Measurements from ENCODE around the gene TBL1X.

DNA sequence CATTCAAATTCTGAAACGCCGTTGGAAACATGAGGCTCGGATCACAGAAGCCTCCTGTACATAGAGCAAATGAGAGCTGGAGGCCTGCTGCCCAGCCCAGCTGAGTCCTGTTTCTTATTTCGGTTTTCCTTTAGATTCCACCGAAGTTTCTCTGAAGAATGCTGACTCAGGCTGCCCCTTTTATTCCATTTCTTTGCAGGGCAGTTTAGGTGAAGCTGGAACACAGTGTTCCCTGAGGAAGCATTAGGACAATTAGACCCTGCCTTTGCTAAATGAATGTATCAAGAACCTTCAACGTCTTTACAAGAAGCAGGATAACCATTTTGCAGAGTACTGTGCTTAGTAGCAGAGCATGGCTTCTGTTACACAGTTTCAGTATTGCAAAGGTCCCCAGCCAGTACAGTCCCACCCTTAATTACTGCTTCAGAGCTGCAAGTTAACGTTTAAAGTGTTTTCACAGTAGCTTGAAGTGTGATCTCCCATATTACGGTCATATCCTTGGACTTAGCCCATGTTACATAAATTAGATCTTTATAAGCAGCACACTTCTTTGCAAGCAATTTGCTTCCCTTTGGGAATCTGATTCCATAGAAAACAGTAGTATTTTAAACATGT lies 117.0 kb downstream of the TBL1X start:
- no peak for TF ChIP-seq NFE2L2 (IDR thresholded peaks at IDR 0.05; ENCODE audit: low read depth, low read length)
- TF ChIP-seq, protein P1, sequence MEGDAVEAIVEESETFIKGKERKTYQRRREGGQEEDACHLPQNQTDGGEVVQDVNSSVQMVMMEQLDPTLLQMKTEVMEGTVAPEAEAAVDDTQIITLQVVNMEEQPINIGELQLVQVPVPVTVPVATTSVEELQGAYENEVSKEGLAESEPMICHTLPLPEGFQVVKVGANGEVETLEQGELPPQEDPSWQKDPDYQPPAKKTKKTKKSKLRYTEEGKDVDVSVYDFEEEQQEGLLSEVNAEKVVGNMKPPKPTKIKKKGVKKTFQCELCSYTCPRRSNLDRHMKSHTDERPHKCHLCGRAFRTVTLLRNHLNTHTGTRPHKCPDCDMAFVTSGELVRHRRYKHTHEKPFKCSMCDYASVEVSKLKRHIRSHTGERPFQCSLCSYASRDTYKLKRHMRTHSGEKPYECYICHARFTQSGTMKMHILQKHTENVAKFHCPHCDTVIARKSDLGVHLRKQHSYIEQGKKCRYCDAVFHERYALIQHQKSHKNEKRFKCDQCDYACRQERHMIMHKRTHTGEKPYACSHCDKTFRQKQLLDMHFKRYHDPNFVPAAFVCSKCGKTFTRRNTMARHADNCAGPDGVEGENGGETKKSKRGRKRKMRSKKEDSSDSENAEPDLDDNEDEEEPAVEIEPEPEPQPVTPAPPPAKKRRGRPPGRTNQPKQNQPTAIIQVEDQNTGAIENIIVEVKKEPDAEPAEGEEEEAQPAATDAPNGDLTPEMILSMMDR (conservative IDR thresholded peaks at IDR 0.05; ENCODE audit: low read depth, low read length): no peak
- TF ChIP-seq MAFK (IDR thresholded peaks at IDR 0.05; ENCODE audit: low read depth, low read length): peak; percentile 49
- TF ChIP-seq RFX5 (IDR thresholded peaks at IDR 0.05; ENCODE audit: low read depth, low read length): no peak
- no peak for TF ChIP-seq RCOR1 (IDR thresholded peaks at IDR 0.05; ENCODE audit: insufficient replicate concordance, low read length)
- TF ChIP-seq, protein P2, sequence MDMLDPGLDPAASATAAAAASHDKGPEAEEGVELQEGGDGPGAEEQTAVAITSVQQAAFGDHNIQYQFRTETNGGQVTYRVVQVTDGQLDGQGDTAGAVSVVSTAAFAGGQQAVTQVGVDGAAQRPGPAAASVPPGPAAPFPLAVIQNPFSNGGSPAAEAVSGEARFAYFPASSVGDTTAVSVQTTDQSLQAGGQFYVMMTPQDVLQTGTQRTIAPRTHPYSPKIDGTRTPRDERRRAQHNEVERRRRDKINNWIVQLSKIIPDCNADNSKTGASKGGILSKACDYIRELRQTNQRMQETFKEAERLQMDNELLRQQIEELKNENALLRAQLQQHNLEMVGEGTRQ (IDR thresholded peaks at IDR 0.05; ENCODE audit: low read depth, low read length): no peak

Measured in IMR-90 (cell line).